ENCODE measurements around the gene CACUL1. TPM values are rescaled to one million over a fixed set of nuclear protein-coding genes. Genes with fewer than 3 reads are reported as not detected.

CACUL1 gene
- total RNA-seq (10 to 100 TPM; 18.8 to 38.7 (median 24.8) TPM), polyA plus RNA-seq (10 to 100 TPM in 1 of 2 donors, 1 to 10 TPM in 1; 4.6 to 10.9 TPM)
- long read RNA-seq, donor 1, full-length matches to known transcripts, result 15 of 19 reads
- long read RNA-seq, donor 1, partial matches to known transcripts, result 0 of 19 reads
- long read RNA-seq, donor 1, other reads (novel, unspliced or antisense), result 4 of 19 reads
- long read RNA-seq, donor 2, full-length matches to known transcripts, result 93 of 105 reads
- long read RNA-seq, donor 2, partial matches to known transcripts, result 1 of 105 reads
- long read RNA-seq, donor 2, other reads (novel, unspliced or antisense), result 11 of 105 reads
- long read RNA-seq, donor 3, full-length matches to known transcripts, result 20 of 28 reads
- long read RNA-seq, donor 3, partial matches to known transcripts, result 0 of 28 reads
- long read RNA-seq, donor 3, other reads (novel, unspliced or antisense), result 8 of 28 reads

DNA sequence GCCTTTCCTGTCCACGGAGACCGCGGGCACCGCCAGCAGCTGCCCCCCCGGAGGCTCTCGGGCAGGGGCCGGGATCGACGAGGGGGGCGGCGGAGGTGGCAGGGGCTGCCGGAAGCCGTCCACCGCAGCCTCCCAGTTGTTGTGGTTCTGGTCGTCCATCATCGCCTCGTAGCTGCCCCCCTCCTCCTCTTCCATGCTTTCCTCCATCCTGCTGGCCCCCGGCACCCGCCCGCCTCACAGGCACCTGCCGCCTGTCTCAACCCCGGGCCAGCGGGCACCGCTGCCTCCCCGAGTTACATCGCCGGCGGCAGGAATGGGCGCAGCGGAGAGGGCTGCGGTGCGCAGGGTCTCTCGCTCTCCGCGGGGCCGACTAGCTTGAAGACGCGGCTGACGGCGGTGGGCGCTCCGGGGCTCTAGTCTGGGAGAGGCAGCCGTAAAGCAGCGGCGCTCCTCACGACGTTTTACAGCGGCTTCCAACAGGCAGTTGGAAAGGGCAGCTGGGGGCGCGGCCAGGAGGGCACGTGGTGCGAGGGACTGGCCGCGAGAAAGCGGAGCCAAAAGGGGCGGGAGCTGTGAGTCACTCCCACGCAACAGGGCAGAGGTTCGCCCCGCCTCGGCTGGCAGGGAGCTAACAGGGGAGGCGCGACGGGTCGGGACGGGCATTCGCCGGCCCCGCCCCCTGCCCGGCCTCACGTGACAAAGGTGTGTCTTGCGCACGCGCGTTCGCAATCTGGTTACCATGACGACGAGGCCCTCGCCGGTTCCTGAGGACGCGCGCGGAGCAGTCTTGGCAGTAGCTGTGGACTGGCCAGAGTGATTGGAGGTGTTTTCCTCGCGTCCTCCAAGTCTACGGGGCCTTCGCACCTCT lies at the start of gene CACUL1:
TSS of gene CACUL1 (minus strand) at position 415 of the 868 bp plus-strand sequence. CDS start at position 207, 208 bp downstream.
- H3K36me3 ChIP-seq, result no peaks in the 10 kb centered on the region
- ATAC-seq (peak; percentile 99 to 100 (median 99)), DNase-seq (peak; percentile 100)
- no peaks in the 10 kb centered on the region for H3K9me3 ChIP-seq
- intact Hi-C loops (cut with DNase I), result loop anchor here in 2 of 10 donors (10.0 kb wide), 1 partner anchor 270 kb away; the partner anchor contains the start of gene NANOS1 (in 2 of the 2)
- whole genome bisulfite sequencing, 4 donors, result 0 to 1% (median 0%) methylated on average over 32 to 87 of the region's 87 CpGs
- TF ChIP-seq, protein P1, sequence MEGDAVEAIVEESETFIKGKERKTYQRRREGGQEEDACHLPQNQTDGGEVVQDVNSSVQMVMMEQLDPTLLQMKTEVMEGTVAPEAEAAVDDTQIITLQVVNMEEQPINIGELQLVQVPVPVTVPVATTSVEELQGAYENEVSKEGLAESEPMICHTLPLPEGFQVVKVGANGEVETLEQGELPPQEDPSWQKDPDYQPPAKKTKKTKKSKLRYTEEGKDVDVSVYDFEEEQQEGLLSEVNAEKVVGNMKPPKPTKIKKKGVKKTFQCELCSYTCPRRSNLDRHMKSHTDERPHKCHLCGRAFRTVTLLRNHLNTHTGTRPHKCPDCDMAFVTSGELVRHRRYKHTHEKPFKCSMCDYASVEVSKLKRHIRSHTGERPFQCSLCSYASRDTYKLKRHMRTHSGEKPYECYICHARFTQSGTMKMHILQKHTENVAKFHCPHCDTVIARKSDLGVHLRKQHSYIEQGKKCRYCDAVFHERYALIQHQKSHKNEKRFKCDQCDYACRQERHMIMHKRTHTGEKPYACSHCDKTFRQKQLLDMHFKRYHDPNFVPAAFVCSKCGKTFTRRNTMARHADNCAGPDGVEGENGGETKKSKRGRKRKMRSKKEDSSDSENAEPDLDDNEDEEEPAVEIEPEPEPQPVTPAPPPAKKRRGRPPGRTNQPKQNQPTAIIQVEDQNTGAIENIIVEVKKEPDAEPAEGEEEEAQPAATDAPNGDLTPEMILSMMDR (IDR thresholded peaks at IDR 0.05), result peak in 2 of 12 donors; percentile 9 to 11
- peak in 1 of 2 donors; percentile 56 for TF ChIP-seq POLR2A (IDR thresholded peaks at IDR 0.05)
- H3K4me3 ChIP-seq, result peak within 1 kb of the TSS; percentile 78 to 100 (median 94)
- peaks cover 4 to 40% (median 25%) of the 10 kb centered on the region in 12 donors for H3K4me1 ChIP-seq
- H3K27ac ChIP-seq, result peak within 1 kb of the TSS; percentile 25 to 93 (median 84)
- H3K27me3 ChIP-seq, result no peaks in the 10 kb centered on the region

DNA sequence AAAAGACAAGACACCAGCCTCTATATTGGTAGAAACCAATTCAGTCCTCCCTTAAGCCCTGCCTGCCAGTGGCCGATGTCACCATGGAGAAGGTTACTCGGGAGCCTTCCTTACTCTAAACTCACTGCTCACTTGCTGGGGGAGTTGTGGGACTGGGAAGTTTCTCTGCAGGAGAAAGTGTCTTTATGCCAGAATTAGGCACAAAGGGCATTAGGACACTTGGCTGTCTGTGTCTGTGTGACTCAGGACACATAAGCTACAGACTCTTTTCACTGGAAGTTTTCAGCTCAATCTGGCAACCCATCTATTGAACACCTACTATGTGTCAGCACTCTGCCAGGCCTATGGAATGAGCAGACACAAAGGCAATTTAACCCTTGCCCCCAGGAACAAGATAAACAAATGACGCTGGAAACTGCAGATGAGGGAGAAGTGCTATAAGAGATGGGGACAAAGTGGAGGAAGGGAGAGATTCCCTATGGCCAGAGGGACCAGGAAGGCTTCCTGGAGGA lies 49.5 kb upstream of the CACUL1 start:
- WGBS, 4 donors, result 36 to 48% (median 45%) methylated on average over 3 of the region's 3 CpGs
- ATAC-seq (peak in 1 of 4 donors; percentile 24), DNase-seq (no peak)
- H3K9me3 ChIP-seq, result no peaks in the 10 kb centered on the region
- H3K27me3 ChIP-seq, result peaks cover 0 to 2% (median 0%) of the 10 kb centered on the region in 9 donors
- H3K4me1 ChIP-seq, result peaks cover 0 to 5% (median 0%) of the 10 kb centered on the region in 12 donors
- no peaks in the 10 kb centered on the region for H3K36me3 ChIP-seq
- H3K4me3 ChIP-seq, result no peak overlapping the region
- intact Hi-C loops (cut with DNase I), result loop anchor here in 7 of 10 donors (5.0 to 10.0 kb wide), 4 partner anchors 230 to 240 kb away; no protein-coding TSS in a partner anchor
- H3K27ac ChIP-seq, result no peak overlapping the region
- no peak for TF ChIP-seq POLR2A (IDR thresholded peaks at IDR 0.05)
- TF ChIP-seq, protein P1 (IDR thresholded peaks at IDR 0.05), result no peak

DNA sequence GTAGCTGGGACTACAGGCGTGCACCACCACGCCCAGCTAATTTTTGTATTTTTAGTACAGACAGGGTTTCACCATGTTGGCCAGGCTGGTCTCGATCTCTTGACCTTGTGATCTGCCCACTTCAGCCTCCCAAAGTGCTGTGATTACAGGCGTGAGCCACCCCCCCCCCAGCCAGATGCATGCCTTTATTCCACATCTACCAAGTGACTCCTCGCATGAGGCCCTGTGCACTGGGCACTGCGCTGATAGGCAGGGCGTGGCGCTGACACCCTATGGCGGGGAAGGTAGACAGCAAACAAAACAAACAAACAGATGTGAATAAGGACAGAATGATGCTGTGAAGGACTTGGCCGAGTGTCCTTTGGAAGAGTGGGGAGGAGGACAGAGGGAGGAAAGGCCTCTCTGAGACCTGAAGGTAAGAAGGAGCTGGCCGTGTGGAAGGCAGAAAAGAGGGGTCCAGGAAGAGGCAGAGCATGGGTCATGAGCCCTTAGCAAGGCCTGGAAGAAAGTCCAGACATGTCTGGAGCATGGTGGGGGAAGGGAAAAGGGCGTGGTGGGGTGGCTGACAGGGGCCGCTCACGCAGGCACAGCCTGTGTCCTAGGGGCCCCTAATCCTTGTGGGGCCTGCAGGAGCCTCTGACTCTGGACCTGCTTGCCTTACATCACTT lies 47.5 kb upstream of the CACUL1 start:
- no peak overlapping the region for H3K4me3 ChIP-seq
- no peak for DNase-seq
- no peak for ATAC-seq
- H3K27ac ChIP-seq, result no peak overlapping the region
- no peaks in the 10 kb centered on the region for H3K36me3 ChIP-seq
- H3K27me3 ChIP-seq, result peaks cover 0 to 6% (median 0%) of the 10 kb centered on the region in 9 donors
- WGBS, 4 donors, result 83 to 89% (median 86%) methylated on average over 14 of the region's 14 CpGs
- intact Hi-C loops (cut with DNase I), result loop anchor here in 7 of 10 donors (5.0 to 10.0 kb wide), 4 partner anchors 227 to 237 kb away; no protein-coding TSS in a partner anchor
- H3K4me1 ChIP-seq, result peaks cover 0 to 5% (median 0%) of the 10 kb centered on the region in 12 donors
- TF ChIP-seq, protein P1 (IDR thresholded peaks at IDR 0.05), result no peak
- TF ChIP-seq POLR2A (IDR thresholded peaks at IDR 0.05), result no peak
- no peaks in the 10 kb centered on the region for H3K9me3 ChIP-seq

All from heart left ventricle (tissue), 16 donors.